DMS53 treated with DMSO at 0.1 percent for 48 hours (cell line): ENCODE data around the gene ARL6IP1.

Experiments used
- DNase-seq: peaks from one replicate; lab custom pipeline; 2025; ENCODE audit not compliant: unreplicated experiment; lab: John Stamatoyannopoulos, UW

The ARL6IP1 gene

DNA sequence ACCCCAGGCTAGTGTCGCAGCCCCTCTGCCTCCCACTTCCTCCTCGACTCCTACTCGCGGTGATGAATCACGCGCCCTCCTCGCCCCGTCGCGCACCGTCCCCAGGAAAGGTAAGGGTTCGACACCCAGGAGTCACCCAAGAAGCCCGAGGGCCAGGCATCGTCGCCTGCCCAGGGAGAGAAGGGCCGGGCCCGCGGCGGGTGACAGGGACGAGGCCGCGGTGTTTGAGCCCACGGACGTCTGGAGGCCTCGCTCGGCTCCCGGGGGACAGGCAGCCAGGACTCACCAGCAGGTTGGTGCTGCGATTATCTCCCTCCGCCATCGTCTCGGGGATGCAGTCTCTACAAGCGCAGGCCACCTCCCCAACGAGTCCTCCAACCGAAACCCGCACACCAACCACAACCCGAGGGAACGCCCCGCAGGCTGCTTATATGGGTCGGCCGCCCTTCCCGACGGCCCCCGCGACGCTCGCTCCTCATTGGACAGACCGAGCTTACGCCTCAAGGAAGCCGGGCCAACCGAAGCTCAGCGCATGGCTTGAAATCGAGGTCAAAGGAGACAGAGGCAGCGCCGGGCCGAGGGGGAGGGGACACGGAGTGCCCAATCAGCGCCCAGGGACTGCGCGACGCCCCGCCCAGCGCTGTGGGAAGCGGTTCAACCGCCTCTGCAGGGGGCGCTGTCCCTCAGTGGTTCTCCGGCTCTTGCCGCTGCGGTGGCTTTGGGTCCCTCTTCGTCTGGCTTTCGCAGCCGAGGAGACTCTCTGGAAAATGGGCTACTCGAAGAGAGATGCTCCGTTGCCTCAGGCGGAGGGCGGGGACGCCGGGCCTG is at the start of gene ARL6IP1:
TSS of gene ARL6IP1 (minus strand) at position 405 of the 828 bp plus-strand sequence. CDS start at position 322, 83 bp downstream.
- DNase-seq = peak; percentile 93

DNA sequence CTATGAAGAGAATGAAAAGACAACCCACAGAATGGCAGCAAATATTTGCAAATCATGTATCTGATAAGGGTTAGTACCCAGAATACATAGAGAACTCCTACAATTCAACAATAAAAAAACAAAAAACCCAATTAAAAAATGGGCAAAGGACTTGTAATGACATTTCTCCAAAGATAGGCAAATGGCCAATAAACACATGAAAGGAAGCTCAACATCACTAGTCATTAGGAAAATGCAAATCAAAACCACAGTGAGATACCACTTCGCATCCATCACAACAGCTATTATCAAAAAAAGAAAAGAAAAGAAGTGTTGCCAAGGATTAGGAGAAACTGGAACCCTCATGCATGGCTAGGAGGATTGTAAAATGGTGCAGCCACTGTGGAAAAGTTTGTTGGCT is 45.1 kb upstream of the ARL6IP1 start:
- DNase-seq = no peak

DNA sequence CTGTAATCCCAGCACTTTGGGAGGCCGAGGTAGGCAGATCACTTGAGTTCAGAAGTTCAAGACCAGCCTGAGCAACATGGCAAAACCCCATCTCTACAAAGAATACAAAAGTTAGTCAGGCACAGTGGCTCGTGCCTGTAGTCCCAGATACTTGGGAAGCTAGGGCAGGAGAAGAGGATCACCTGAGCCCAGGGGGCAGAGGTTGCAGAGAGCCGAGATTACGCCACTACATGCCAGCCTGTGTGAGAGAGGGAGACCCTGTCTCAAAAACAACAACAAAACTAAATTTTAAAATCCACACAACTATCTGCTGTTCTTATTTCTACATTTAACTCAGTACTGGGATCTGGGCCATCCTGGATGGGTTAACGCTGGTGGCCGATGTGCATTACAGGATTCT is 41.2 kb upstream of the ARL6IP1 start:
- DNase-seq = no peak

DNA sequence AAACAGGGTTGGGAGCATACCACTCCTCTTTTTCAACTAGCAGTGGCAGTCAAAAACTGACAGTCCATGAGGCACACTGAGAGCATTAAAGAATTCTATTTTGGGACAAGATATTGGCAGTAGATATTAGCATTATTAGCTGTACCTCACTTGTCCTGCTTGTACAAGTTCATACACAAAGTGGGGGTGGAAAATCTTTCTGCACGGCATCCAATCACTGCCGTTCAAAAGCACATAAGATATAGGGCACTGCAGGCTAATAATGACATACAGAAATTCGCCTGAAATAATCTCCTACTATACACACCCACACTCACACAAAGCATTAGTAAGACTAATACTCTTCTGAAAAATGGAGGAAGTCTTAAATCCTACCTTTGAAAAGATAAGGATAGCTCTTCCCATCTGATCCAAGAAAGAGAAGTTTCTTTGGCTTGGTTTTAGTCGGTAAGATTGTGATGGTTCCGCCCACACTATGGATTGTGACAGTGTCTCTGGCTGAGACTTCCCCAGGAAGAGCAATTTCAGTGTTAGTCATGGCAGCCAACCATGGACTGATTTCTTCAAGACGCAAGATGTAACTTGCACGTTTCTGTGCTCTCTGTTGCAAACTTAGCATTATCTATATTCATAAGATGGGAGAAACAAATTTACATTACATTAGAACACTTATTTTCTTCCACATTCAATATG is 40.6 kb upstream of the ARL6IP1 start:
- no peak for DNase-seq

DNA sequence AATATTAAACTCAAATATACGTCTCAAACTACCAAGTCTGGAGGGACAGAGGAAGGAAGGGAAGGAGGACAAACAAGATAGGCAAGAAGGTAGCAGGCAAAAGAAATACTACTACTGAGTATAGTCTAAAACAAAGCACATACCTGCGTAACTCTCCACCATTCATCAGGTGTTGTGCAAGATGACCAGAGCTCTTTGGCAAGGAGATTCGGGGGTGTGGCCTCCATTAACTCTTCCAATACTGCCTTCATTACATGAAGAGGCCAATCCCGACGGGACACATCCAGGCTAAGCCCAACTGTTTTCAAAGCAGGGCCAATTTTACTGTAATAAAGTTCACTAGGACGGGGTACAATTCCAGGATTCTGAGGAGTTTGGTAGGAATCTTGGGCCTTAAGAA is 38.2 kb upstream of the ARL6IP1 start:
- no peak for DNase-seq

DNA sequence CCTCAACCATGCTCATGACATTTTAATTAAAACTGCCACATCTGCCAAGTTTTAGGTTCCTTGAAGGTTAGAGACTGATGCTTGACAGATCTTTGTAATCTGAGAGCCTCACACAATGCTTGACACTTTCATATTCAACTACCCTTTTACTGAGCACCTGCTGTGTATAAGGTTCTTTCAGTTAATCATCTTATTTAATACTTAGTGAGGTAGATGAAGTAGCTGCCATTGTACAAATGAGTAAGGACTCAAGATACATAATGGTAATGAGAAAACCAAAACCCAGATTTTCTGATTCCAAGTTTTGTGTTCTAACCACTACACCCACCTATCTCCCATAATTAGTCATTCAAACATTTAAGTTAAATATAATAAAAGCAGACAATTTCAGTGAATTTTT is 35.4 kb upstream of the ARL6IP1 start:
- DNase-seq = no peak

DNA sequence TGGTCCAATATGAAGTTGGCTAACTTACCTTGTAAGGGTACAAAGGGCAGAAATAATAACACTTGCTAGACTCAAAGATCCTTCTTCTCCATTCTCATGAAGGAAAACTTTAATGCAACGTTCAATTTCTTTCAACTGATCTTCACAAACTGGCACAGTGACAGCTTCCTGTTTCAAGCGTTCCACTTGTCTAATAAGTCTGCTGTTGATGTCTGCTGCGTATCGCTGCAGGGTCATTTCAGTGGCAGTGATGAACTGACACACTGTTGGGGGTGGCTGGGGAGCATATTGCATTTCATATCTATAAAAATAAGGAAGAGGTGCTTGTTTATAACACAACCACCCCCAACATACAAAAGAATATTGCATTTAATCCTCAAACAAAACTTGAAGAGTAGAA is 33.5 kb upstream of the ARL6IP1 start:
- DNase-seq = no peak

DNA sequence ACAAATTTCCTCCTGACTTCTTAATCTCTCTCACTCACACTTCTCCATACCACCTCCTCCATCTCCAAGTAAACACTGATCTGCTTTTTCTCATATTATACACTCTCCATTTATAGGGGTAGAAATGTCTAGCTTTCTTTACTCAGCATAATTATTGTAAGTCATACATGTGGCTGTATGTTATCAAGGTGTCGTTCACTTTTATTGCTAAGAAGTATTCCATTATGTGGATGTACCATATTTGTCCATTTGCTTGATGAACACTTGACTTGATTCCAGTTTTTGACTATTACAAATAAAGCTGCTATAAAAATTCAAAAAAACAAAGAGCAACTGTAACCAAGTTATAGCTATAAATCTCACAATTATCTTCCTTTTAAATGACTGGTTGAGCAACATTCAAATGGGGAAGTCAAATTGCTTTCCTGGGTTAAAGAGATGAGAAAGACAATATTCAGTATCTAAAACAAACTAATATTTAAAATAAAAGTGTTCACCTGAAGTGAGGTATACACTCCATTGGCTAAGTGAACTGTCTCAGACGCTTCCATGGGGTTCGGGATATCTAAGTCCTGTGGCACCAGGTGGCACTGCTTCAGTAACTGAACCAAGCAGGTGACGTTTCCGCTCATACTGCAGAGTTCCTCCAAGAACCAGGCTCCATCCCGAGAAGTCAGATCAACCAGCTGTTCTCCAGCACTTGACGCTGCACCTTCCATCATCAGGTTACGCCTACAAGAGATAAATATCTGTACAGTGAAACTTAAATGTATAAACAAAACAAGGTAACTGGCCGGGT is 32.6 kb upstream of the ARL6IP1 start:
- no peak for DNase-seq

DNA sequence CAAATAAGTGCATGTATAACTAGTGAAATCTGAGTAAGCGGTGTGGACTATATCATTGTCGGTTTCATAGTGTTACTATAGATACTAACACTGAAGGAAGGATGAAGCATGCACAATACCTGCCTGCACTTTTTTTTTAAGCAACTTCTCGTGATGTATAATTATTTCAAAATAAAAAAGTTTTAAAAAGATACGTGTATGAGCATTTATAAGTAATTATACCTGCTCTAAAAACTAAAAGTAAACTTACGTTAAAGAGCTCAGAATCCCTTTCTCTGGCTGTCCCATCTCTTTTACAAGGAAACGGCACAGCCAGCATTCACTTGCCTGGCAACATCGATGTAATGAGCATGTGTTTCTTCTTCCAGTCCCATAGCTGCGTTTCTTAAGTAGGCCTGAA is 31.3 kb upstream of the ARL6IP1 start:
- DNase-seq = no peak

DNA sequence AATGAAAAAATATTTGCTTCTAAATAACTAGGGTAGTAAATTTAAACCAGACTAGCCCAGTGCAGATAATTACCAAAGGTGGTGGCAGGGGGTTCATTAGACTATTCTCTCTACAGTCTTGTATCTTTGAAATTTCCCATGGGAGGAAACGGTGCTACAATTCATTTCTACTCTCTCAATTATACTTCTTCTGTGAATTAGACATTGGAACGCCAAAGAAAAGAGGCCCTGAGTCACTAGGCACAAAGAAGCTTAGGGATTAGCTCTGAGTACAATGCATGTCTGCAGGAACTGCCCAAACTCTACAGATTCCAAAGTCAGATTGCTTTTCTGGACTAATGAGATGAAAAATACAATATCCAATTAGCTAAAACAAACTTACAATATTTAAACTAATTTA is 30.7 kb upstream of the ARL6IP1 start:
- no peak for DNase-seq

DNA sequence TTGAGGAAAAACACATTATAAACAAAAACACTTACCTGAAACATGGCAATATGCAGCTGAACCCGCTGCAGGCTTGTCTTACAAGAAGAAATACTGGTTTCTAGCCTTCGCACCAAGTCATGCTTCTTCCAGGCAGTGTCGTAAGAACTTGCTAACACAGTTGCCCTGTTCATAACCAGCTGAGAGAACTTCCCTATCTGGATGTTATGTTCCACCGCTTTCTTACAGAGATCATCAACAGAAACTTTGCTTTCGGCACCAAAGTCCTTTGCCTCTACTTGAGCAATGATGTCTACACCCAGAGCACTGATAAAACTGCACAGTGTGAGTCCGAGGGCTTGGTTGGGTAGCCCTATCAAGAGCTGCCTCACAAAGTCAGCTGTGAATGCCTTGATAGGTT is 27.9 kb upstream of the ARL6IP1 start:
- no peak for DNase-seq

DNA sequence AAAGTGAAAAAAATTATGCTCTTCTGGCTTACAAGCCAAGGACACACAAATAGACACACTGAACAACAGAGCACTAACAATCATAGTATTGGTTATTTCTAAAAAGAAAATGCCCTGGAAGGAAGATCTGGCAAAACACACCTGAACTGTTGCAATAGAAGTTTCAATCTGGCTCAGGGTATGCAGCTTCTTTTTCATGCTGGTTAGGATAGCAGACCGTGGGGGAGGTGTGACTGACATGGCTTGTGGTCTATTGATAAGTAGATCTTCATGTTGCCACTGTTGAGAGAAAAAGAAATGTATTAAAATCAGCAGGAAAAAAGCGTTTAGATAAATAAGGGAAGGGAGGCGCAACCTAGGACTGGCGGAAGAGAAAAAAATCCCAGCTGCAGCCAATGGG is 26.5 kb upstream of the ARL6IP1 start:
- DNase-seq = no peak

DNA sequence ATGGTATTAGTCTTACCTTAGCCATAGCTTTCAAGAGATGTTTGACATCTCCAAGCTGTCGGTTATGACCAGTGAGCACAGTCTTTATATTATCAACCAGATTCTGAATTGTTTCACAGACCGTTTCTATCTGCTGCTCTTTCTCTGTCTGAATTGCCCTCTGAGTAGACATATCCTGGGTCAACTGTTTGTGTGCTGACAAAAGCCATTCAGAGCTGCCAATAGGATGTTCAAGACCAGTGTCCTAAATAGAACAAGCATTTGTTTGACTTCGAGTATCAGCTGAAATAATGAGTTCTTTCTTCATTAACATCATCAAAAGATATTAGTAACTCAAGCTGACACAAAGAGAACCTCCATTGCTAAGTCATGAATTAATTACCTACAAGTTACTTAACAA is 14.9 kb upstream of the ARL6IP1 start:
- no peak for DNase-seq

DNA sequence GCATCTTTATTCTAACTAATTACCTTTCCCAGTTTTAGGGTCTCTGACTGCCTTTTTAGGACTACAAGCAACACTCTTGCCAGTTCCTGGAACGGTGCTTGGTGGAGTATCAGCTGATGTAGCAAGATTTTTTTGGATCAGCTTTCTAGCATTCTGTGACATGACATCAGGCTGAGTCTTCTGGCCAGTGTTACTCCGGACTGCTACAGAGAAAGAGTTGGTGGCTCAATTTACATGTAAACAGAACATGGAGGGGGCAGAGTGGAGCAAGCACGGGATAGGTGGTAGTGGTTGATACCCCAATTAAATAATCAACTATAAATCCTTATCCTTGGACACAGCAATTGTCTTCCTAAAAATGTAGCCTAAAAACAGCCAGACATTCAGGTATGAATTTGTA is 10.6 kb upstream of the ARL6IP1 start:
- no peak for DNase-seq

DNA sequence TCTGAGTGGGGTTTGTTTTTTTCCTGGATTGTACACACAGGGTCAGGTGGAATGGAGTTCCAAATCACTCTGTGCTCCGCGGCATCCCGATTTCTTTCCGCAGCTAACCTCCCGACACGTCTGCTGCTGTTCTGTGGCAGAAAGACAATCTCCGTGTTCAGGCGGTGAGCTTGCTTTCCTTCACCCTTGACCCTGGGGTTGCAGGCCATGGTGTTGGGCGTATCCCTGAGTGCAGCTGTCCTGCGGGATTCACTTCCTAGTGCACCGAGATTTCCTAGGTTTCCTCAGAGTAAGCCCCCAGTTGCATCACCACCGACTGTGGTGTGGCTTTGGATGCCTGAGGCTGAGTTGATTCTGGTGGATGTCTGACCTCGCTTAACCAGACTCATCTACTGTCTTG is 7.8 kb upstream of the ARL6IP1 start:
- no peak for DNase-seq

DNA sequence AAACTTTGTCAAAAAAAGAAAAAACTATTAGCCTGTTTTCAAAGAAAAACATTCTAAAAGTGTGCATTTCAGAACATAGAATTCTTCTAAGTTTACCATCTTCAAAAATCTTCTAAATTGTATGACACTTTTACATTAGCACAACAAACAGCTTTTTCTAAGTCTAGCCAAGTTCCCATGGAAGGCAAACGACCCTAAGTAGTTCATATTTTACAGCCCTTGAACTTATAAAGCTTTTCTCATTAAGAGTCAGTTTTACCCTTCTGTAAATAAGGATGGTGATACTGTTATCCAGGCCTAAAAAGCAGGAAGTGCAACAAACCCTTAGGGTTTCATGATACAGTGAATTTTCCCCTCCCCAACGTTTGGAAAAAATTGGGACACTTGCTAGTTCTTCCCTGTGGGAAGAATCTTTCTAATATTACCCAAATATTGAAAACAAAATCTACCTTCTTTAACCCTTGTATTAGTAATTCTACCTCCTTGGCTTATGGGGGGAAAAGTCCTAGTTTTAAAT is 4.0 kb upstream of the ARL6IP1 start:
- DNase-seq = no peak

DNA sequence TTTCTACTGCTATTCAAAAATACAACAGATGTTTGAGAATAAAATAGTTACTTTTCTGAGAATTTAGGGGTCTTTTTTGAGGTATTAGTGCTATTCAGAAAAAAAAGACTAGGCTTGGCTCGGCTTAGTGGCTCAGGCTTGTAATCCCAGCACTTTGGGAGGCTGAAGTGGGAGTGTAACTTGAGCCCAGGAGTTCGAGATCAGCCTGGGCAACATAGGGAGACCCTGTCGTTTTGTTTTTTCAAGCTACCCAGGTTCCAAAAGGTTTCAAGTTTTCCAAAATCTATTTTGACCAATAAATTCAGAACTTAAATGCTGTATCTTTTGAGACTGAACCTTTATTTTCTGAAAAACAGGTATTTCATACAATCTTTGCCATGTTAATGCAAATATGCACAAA is 3.2 kb upstream of the ARL6IP1 start:
- DNase-seq = no peak

DNA sequence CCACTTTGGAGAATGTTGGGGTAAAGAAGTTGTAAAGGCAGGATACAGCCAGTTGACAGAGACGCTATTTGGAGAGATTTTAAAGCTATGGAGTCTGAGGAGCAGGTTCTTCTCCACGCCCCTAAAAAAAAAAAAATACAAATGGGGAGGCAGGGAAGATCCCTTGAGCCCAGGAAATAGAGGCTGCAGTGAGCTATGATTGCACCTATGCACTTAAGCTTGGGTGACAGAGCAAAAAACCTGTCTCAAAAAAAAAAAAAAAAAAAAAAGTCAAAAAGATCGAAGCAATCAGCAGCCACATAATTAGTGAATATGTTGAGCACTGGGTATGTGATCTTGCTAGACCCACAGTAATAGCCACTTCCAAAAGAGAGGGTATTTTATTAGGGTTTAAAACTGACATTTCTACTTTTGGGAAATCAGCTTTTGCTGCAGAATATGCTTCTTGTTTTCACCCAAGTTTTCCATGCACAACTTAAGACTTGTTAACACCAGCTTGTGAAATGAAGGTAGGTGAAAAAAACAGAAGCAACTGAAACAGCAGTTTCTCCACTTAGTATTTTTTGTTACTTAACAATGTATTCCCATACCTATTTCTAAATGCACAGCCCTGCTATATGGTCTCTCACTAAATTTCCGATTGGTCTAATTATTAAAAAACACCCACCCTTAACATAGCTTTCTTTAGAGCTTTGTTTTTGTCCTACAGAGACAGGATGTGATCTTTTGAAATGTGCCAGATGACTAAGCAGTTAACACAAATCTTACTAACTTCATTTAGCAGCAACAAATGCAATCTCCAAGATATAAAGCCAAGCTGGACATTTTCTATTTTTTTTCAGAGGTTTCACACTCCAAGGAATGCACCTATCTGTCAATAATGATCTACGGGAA is 2.5 kb upstream of the ARL6IP1 start:
- DNase-seq = no peak

DNA sequence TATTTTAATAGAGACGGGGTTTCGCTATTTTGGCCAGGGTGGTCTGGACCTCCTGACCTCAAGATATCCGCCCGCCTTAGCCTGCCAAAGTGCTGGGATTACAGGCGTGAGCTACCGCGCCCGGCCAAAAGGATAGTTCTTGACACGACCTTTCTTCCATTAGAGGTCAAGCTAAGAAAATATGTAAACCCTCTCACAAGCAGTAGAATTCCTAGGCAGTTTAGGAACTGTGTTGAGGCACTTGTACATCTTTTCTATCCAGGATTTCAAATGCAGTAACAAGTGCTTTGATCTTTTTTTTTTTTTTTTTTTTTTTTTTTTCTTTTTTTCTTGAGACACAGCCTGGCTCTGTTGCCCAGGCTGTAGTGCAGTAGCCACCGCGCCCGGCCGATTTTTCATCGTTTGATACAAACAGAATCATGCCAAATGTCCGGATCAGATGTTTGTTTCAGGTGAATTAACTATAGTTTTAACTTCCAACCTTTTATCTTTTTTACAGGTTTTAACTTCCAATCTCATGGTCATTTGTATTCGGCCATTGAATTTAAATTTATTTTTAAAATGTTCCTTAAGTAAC is 1.5 kb upstream of the ARL6IP1 start:
- no peak for DNase-seq

DNA sequence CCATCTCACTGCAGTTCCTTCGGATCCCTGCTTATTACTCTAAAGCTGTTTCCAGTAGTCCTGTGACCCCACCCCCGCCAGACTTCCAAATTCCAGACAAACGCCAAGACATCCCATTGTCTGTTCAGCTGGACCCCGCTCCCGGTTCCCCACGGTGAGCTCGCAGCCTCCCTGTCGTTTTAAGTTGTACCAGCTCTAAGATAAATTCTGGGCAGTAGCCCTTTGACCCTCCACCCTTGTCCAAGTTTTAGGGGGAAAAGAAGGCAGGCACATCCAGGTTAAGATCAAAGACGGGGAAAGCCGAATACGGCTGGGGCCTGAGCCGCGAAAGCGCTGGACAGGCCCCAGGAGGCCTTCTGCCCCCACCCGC is 589 bp downstream of the ARL6IP1 start:
- DNase-seq = no peak
